Stimulated activated CD4-positive, alpha-beta T cell treated with anti-CD3 and anti-CD28 coated beads, Interleukin-1b, Interleukin-23, amount 100 ng/mL, for 24 hours (primary cell): ENCODE results near the gene ZFP36.

Experiments
- DNase-seq, 4 experiments: peaks; one replicate each; pipeline ENCODE4 v3.0.0-alpha.2; 2020; ENCODE audit warnings: low read depth in 4 of 4, low spot score in 1 of 4

The ZFP36 gene

GRCh38 chr19:39405958-39406655, 540 bp upstream of the ZFP36 start:
- DNase-seq, result peak in 3 of 4 experiments; percentile 60 to 84 (median 82)

- no peak for DNase-seq
Observed at GRCh38 chr19:39407410-39407659, 688 bp downstream of the ZFP36 start.

GRCh38 chr19:39407660-39408391, 1.2 kb downstream of the ZFP36 start:
- DNase-seq, result no peak

- no peak for DNase-seq
Observed at GRCh38 chr19:39408392-39409207, 2.0 kb downstream of the ZFP36 start.

- DNase-seq, result peak in 3 of 4 experiments; percentile 49 to 83 (median 63)
Observed at GRCh38 chr19:39409208-39410016, 2.8 kb downstream of the ZFP36 start.

GRCh38 chr19:39410017-39410830, 3.6 kb downstream of the ZFP36 start:
- peak in 1 of 4 experiments; percentile 33 for DNase-seq

GRCh38 chr19:39410831-39411080, 4.1 kb downstream of the ZFP36 start:
- no peak for DNase-seq

- DNase-seq, result no peak
Observed at GRCh38 chr19:39411081-39411831, 4.6 kb downstream of the ZFP36 start.

GRCh38 chr19:39411832-39412099, 5.1 kb downstream of the ZFP36 start:
- DNase-seq, result peak; percentile 74 to 89 (median 86)

- peak; percentile 88 to 99 (median 98) for DNase-seq
Observed at GRCh38 chr19:39412100-39412866, 5.6 kb downstream of the ZFP36 start, which contains the start of gene PLEKHG2. TSS of gene PLEKHG2 (plus strand) at chr19:39412669. CDS start at chr19:39414087, 1,418 bp downstream.

- no peak for DNase-seq
Observed at GRCh38 chr19:39412867-39413271, 6.2 kb downstream of the ZFP36 start.

GRCh38 chr19:39413272-39413910, 6.7 kb downstream of the ZFP36 start:
- no peak for DNase-seq

- DNase-seq, result no peak
Observed at GRCh38 chr19:39413911-39414608, 7.4 kb downstream of the ZFP36 start.

- DNase-seq, result no peak
Observed at GRCh38 chr19:39415111-39416046, 8.7 kb downstream of the ZFP36 start.

GRCh38 chr19:39416152-39417120, 9.8 kb downstream of the ZFP36 start:
- DNase-seq, result no peak
